Breast epithelium (tissue), 3 donors: Measurements from ENCODE around the gene ZNF43.
"Not testable (repeated sequence)": the region's sequence is repeated elsewhere in the genome, so short reads cannot be mapped to it uniquely, and the experiment has no call there.

Experiments used
- CTCF ChIP-seq, 3 donors: fragments of 450-650 bp; IDR thresholded peaks; one replicate each; pipeline ENCODE4 v1.5.1; 2016 to 2017; ENCODE audit warnings: antibody characterized with exemption in 3 of 3, mild to moderate bottlenecking in 3 of 3, moderate library complexity in 3 of 3
- POLR2A ChIP-seq: fragments of 450-650 bp; IDR thresholded peaks from one replicate; pipeline ENCODE4 v1.6.1; 2016; ENCODE audit warnings: antibody characterized with exemption, mild to moderate bottlenecking, moderate library complexity
- POLR2AphosphoS5 ChIP-seq, 3 donors: sonication (generic); formaldehyde crosslinking; IDR thresholded peaks; one replicate each; pipeline ENCODE4 v1.6.1; 2017; ENCODE audit warnings: antibody characterized with exemption in 3 of 3

GRCh38 chr19:21766705-21767064 is 69.3 kb downstream of the ZNF43 start:
- TF ChIP-seq POLR2A; POLR2AphosphoS5 (IDR thresholded peaks at IDR 0.05); CTCF (IDR thresholded peaks at IDR 0.05): not testable (repeated sequence)
